Liver (tissue), 3 donors: ENCODE measurements around the gene NIT1.

Experiments
- EGR1 ChIP-seq, 2 donors: IDR thresholded peaks; 2 replicates each; pipeline ENCODE4 v1.6.1; 2016 to 2018; ENCODE audit warnings: antibody characterized with exemption in 2 of 2, low read depth in 2 of 2
- GABPA ChIP-seq, 2 donors: IDR thresholded peaks in 1 of 2; conservative IDR thresholded peaks in 1 of 2; 2 replicates each; pipeline ENCODE4 v1.6.1; 2016; ENCODE audit warnings: antibody characterized with exemption in 2 of 2, mild to moderate bottlenecking in 1 of 2, moderate library complexity in 1 of 2
- SP1 ChIP-seq: IDR thresholded peaks from 2 replicates; pipeline ENCODE4 v1.6.1; 2018; ENCODE audit warnings: antibody characterized with exemption, mild to moderate bottlenecking
- TF ChIP-seq, protein P1 (sequence below): fragments of 150-350 bp; IDR thresholded peaks from 2 replicates; pipeline ENCODE4 v1.5.1; 2017; ENCODE audit warnings: improper control_type of control experiment, low read depth, low read length; ENCODE audit not compliant: missing input control
- donor health status: healthy.
- donor health status: healthy.

DNA sequence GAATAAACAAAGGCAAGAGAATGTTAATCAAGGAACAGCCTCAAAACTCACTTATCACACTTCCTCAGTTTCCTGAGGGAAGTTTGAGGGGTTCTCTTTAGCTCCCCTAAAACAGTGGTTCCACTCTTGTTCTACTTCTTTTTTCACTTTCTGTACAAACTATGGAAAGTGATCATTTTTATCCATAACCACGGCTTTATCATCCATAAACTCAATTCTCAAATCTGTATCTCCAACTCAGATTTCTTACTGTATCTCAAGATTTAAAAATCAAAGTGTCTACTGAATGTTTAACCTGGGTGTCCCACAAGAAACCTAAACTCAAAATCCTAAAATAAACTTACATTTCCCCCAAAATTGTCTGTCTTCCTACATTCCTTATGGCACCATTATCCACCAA is 4.0 kb upstream of the NIT1 start:
- TF ChIP-seq, protein P1, sequence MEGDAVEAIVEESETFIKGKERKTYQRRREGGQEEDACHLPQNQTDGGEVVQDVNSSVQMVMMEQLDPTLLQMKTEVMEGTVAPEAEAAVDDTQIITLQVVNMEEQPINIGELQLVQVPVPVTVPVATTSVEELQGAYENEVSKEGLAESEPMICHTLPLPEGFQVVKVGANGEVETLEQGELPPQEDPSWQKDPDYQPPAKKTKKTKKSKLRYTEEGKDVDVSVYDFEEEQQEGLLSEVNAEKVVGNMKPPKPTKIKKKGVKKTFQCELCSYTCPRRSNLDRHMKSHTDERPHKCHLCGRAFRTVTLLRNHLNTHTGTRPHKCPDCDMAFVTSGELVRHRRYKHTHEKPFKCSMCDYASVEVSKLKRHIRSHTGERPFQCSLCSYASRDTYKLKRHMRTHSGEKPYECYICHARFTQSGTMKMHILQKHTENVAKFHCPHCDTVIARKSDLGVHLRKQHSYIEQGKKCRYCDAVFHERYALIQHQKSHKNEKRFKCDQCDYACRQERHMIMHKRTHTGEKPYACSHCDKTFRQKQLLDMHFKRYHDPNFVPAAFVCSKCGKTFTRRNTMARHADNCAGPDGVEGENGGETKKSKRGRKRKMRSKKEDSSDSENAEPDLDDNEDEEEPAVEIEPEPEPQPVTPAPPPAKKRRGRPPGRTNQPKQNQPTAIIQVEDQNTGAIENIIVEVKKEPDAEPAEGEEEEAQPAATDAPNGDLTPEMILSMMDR, result no peak
- TF ChIP-seq GABPA (IDR thresholded peaks at IDR 0.05 in 1 of 2, conservative IDR thresholded peaks at IDR 0.05 in 1 of 2) (no peak), SP1 (no peak), EGR1 (IDR thresholded peaks at IDR 0.05; ENCODE audit: low read depth in 2 of 2) (no peak)
